ENCODE data around the gene LYZL1. TPM values are rescaled to one million over a fixed set of nuclear protein-coding genes. Genes with fewer than 3 reads are reported as not detected.

Gene LYZL1
- total and polyA plus RNA-seq, 9 of the 15 experiments (the other 6 are each of a cell fraction or from before 2014, with no cell fraction given), result not detected

GRCh38 chr10:29329420-29329819 is 40.5 kb downstream of the LYZL1 start (continued):
- TF ChIP-seq E2F8 (IDR thresholded peaks at IDR 0.05; ENCODE audit: low read depth, partially characterized antibody), result no peak
- no peak for TF ChIP-seq BCLAF1 (IDR thresholded peaks at IDR 0.05; ENCODE audit: borderline replicate concordance in 1 of 2, control insufficient read depth in 1 of 2, low read depth in 2 of 2, low read length in 1 of 2)
- TF ChIP-seq ZNF212 (CRISPR knock-in tag; IDR thresholded peaks at IDR 0.05), result no peak
- TF ChIP-seq CTBP1 (IDR thresholded peaks at IDR 0.05; ENCODE audit: borderline replicate concordance), result no peak
